NCI-H460 (cell line): ENCODE data around the gene TPSD1. TPM values are rescaled to one million over a fixed set of nuclear protein-coding genes. Genes with fewer than 3 reads are reported as not detected.
"Not testable (repeated sequence)": the region's sequence is repeated elsewhere in the genome, so short reads cannot be mapped to it uniquely, and the experiment has no call there.

Source experiments
- DNase-seq: peaks from one replicate; pipeline ENCODE4 v3.0.0-alpha.2; 2016; ENCODE audit warnings: low read depth; ENCODE audit errors: extremely low read depth
- total RNA-seq: library from RNA; depleted of rRNA; stranded (reverse); fragments of >200 nt; shearing (Covaris generic); gene quantifications from 2 replicates; pipeline ENCODE4 v1.2.3, GENCODE V29; 2014; rRNA removed

TPSD1 gene
- total RNA-seq, 1 experiment from 2014 or later = not detected

- DNase-seq = no peak
These were observed 38.2 kb downstream of the TPSD1 start for GRCh38 chr16:1293921-1294656.

DNA sequence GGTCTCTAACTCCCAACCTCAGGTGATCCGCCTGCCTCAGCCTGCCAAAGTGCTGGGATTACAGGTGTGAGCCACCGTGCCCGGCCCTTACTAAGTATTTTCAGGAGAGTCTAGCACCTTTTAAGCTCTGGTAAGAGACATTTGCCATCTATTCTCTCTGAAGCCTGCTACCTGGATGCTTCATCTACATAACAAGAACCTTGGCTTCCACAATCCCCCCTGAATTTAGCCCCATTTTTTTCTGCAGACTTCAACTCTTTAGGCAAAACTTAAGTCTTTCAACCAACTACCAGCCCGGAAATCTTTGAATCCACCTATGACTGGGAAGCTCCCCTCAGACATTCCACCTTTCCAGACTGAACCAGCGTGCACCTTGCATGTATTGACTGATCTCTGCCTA, 39.6 kb downstream of the TPSD1 start:
- DNase-seq = no peak

GRCh38 chr16:1296688-1297017, 40.8 kb downstream of the TPSD1 start:
- not testable (repeated sequence) for DNase-seq

DNA sequence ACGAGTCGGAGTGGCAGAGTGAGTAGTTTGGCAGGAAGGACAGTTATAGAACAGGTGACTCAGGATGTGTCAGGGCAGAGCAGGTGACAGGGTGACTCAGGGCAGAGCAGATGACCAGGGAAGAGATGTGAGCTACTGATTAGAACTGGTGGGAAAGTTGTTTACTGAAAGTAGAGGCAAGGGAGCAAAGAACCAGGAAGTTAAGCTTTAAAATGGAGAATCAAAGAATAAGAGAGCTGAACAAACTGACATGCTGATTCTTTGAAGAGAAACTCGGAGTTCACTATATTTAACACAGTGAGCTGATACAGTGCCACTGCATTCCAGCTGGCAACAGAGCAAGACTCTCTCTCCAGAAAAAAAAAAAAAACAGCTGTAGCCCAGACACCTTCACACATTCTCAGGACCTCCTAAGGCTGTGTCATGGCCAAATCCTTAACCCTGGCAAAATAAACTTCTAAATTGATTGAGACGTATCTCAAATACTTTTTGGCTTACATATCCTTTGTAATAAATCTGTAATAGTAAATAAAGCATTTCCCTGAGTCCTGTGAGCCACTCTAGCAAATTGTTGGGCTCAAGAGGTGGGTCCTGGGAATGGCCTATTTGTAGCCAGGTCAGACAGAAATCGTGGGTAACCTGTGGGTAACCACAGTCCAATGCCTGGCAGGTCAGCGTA, 41.3 kb downstream of the TPSD1 start:
- DNase-seq = peak; percentile 13

DNA sequence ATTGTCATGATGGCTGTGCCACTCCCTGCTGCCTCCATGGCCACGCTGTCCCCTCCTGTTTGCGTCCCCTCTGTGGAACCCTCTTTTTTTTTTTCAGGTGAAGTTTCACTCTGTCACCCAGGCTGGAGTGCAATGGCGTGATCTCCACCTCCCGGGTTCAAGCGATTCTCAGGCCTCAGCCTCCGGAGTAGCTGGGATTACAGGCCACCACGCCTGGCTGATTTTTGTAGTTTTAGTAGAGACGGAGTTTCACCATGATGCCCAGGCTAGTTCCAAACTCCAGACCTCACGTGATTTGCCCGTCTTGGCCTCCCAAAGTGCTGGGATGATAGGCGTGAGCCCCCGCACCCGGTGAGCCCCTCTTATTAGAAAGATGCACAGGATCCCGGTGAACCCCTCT, 42.5 kb downstream of the TPSD1 start:
- DNase-seq = no peak

- DNase-seq = no peak
These were observed 43.4 kb downstream of the TPSD1 start for GRCh38 chr16:1299012-1299867.

- no peak for DNase-seq
These were observed 44.0 kb downstream of the TPSD1 start for GRCh38 chr16:1299868-1300203.

DNA sequence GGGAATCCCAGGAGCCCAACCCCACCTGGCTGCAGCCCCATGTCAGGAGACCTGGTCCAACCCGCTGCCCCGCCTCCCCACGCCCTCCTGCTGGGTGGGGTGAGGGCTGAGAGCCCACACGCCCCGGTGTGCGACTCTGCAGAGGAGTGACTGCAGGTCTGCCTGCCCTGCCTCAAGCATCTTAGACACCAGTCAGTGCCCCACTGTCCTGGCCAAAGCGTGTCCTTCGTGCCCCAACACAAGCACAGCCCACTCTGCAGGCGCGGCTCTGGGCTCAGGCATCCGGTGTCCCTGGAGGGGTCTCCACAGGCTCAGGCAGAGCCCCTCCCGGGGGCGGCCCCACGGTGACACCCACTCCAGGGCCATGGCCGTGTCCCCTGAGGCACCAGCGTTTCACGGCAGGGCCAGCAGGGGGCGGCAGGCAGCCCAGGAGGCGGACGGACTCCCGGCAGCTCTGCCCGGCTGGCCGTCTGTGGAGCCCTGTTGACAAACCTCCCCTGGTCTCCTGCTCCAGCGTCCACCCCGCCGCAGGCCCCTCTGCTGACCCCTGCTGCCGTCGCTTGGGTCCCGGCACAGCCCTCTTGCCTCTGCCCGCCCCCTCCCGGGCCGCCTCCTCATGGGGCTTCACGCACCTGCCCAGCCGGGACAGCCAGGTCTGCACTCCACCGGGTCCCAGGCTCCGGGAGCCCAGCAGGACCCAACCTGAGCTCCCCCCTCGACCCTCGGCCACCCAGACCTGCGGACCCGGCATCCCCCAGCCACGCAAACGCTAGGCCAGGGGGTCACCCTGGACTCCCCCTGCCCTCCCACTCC, 45.0 kb downstream of the TPSD1 start:
- peak; percentile 49 for DNase-seq

DNA sequence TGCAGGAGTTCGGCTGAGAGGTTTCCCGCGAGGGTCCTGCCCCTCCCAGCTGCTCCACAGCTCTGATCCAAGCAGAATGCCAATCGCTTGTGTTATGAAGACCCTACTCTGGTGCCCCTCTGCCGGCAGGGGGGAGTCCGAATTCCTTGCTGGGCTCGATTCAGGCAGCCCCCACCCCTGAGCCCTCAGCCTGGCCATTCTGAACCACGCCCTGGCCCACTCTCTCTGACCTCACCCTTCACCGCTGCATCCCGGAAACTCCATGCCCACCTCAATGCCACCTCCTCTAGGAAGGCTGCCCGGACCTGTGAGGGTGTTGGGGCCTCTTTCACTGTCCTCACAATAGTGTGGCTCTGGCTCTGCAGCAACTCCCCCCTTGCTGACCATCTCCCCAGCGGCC, 45.7 kb downstream of the TPSD1 start:
- DNase-seq = no peak

DNA sequence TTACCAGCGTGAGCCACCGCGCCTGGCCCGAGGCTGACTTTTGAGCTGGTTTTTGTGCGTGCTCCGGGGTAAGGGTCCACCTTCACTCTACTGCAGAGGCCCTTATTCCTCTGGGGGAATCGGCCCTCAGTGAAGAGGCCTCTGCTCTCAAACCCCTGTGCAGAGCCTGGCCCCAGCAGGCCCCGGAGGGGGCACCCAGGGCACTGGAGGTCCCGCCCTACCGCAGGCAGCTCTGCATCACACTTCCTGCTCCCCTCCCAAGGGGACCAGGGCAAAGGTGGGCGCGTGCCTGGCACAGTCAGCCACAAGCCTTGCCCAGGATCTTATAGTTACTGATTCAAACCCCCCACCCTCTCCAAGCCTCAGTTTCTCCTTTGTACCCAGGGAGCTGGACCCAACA, 50.0 kb downstream of the TPSD1 start:
- no peak for DNase-seq

GRCh38 chr16:1306334-1306733, 50.5 kb downstream of the TPSD1 start:
- DNase-seq = no peak

- peak; percentile 40 for DNase-seq
These were observed 52.4 kb downstream of the TPSD1 start for GRCh38 chr16:1308036-1308976.

Other genes with a start within 250 kb of the TPSD1 start
- gene SSTR5, start 183.3 kb upstream of the TPSD1 start, total RNA-seq = 0.40 TPM in 1 of 2 replicates, not detected in the other
- not detected in 2 replicates for gene C1QTNF8, start 159.8 kb upstream of the TPSD1 start, total RNA-seq
- 3.9 and 4.2 TPM in 2 replicates for gene CACNA1H, start 103.0 kb upstream of the TPSD1 start, total RNA-seq
- gene TPSG1, start 30.8 kb upstream of the TPSD1 start, total RNA-seq = not detected in 2 replicates
- not detected in 2 replicates for gene TPSB2, start 25.9 kb upstream of the TPSD1 start, total RNA-seq
- not detected in 2 replicates for gene TPSAB1, start 15.4 kb upstream of the TPSD1 start, total RNA-seq
- 90.5 and 120 TPM in 2 replicates for gene UBE2I, start 53.6 kb downstream of the TPSD1 start, total RNA-seq
- gene BAIAP3, start 77.6 kb downstream of the TPSD1 start, total RNA-seq = 0.29 and 0.89 TPM in 2 replicates
- gene TSR3, start 95.8 kb downstream of the TPSD1 start, total RNA-seq = 45.4 and 50.2 TPM in 2 replicates
- 32.2 and 33.0 TPM in 2 replicates for gene GNPTG, start 95.9 kb downstream of the TPSD1 start, total RNA-seq
- gene UNKL, start 158.6 kb downstream of the TPSD1 start, total RNA-seq = 29.2 and 31.0 TPM in 2 replicates
- 29.7 and 31.1 TPM in 2 replicates for gene UQCC4, start 164.7 kb downstream of the TPSD1 start, total RNA-seq
- gene PERCC1, start 175.0 kb downstream of the TPSD1 start, total RNA-seq = not detected in 2 replicates
- gene CCDC154, start 188.5 kb downstream of the TPSD1 start, total RNA-seq = 0.42 and 0.61 TPM in 2 replicates
- 62.0 and 67.0 TPM in 2 replicates for gene CLCN7, start 219.0 kb downstream of the TPSD1 start, total RNA-seq
- gene PTX4, start 232.9 kb downstream of the TPSD1 start, total RNA-seq = 0.15 TPM in 1 of 2 replicates, not detected in the other
- 7.8 and 8.1 TPM in 2 replicates for gene TELO2, start 237.3 kb downstream of the TPSD1 start, total RNA-seq